Esophagus squamous epithelium (tissue), 5 donors: ENCODE results near the gene CHEK2. TPM values are rescaled to one million over a fixed set of nuclear protein-coding genes. Genes with fewer than 3 reads are reported as not detected.

Source experiments
- DNase-seq: peaks from one replicate; lab custom pipeline; 2025; lab: John Stamatoyannopoulos, UW
- H3K27ac ChIP-seq, 4 donors: fragments of 200-600 bp; sonication (generic); one replicate each; pipeline ENCODE4 v1.5.1; 2016 to 2019; ENCODE audit warnings: mild to moderate bottlenecking in 1 of 4
- H3K27me3 ChIP-seq, 4 donors: fragments of 200-600 bp; sonication (generic); 1 replicate in 3 of 4; 2 replicates in 1 of 4; pipeline versions ENCODE4 v1.5.1 to v1.6.0; 2017 to 2021; ENCODE audit warnings: antibody characterized with exemption in 1 of 4
- H3K36me3 ChIP-seq, 3 donors: fragments of 200-600 bp; sonication (generic); one replicate each; pipeline ENCODE4 v1.5.1; 2016 to 2019
- H3K4me1 ChIP-seq, 3 donors: fragments of 200-600 bp; sonication (generic); one replicate each; pipeline ENCODE4 v1.5.1; 2017 to 2019
- H3K4me3 ChIP-seq, 4 donors: fragments of 200-600 bp; sonication (generic); 1 replicate in 3 of 4; 2 replicates in 1 of 4; pipeline ENCODE4 v1.5.1; 2016 to 2019; ENCODE audit warnings: mild to moderate bottlenecking in 2 of 4, moderate library complexity in 1 of 4
- H3K9me3 ChIP-seq, 3 donors: fragments of 200-600 bp; sonication (generic); one replicate each; pipeline ENCODE4 v1.5.1; 2016 to 2019
- POLR2A ChIP-seq, 4 donors: fragments of 450-650 bp; IDR thresholded peaks; one replicate each; pipeline ENCODE4 v1.6.1; 2017; ENCODE audit warnings: antibody characterized with exemption in 4 of 4, mild to moderate bottlenecking in 4 of 4, moderate library complexity in 3 of 4
- WGBS, 2 donors: methylation state at CpG; one replicate each; pipeline ENCODE4 v1.1.5; 2018; 5-methylcytosine and 5-hydroxymethylcytosine counted together
- intact Hi-C: fragments of 100-400 bp; cut with DNase I; formaldehyde crosslinking; loops from one replicate; pipeline ENCODE4 v1.15.0; 2022
- total RNA-seq, 4 donors: library from RNA; depleted of rRNA; stranded (reverse); fragments of >200 nt; gene quantifications; one replicate each; pipeline ENCODE4 v1.1.0, GENCODE V29; 2016
- TF ChIP-seq, protein P1 (sequence below), 6 experiments: fragments of 450-650 bp in 4 of 6; fragments of 200-600 bp in 2 of 6; sonication (generic) in 2 of 6; IDR thresholded peaks; one replicate each; pipeline ENCODE4 v1.5.1; 2016 to 2019; ENCODE audit warnings: antibody characterized with exemption in 6 of 6, mild to moderate bottlenecking in 4 of 6, moderate library complexity in 4 of 6
- donor health status: DM: yes; HTN: yes; CAD: no.

Gene CHEK2
- total RNA-seq, 4 donors from 2014 or later, result 6.6 to 17.4 (median 11.2) TPM

DNA sequence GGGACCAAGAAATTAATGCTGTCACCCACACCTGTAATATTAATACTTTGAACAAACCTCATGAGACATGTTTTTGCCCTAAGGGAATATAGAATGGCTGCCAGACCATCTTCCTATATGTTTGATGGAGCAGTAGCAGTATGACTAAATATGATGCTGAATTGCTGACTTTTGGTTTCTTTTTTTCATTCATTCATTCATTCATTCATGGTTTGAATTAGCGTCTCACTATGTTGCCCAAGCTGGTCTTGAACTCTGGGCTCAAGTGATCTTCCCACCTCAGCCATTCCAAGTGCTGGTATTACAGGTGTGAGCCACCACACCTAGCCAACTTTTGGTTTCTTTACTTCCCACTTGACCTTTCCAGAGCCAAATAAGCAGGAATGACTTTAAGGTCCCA, 38.7 kb upstream of the CHEK2 start:
- no peaks in the 10 kb centered on the region for H3K9me3 ChIP-seq
- TF ChIP-seq, protein P1, sequence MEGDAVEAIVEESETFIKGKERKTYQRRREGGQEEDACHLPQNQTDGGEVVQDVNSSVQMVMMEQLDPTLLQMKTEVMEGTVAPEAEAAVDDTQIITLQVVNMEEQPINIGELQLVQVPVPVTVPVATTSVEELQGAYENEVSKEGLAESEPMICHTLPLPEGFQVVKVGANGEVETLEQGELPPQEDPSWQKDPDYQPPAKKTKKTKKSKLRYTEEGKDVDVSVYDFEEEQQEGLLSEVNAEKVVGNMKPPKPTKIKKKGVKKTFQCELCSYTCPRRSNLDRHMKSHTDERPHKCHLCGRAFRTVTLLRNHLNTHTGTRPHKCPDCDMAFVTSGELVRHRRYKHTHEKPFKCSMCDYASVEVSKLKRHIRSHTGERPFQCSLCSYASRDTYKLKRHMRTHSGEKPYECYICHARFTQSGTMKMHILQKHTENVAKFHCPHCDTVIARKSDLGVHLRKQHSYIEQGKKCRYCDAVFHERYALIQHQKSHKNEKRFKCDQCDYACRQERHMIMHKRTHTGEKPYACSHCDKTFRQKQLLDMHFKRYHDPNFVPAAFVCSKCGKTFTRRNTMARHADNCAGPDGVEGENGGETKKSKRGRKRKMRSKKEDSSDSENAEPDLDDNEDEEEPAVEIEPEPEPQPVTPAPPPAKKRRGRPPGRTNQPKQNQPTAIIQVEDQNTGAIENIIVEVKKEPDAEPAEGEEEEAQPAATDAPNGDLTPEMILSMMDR (IDR thresholded peaks at IDR 0.05), result no peak
- no peak for TF ChIP-seq POLR2A (IDR thresholded peaks at IDR 0.05)
- intact Hi-C loops, result no loop called here
- H3K27ac ChIP-seq, result no peak overlapping the region
- H3K27me3 ChIP-seq, result no peaks in the 10 kb centered on the region
- no peak for DNase-seq
- peaks cover 0 to 46% (median 4%) of the 10 kb centered on the region in 3 donors for H3K4me1 ChIP-seq
- WGBS, 2 donors, result 92 to 93% methylated on average over 1 of the region's 1 CpG
- peaks cover 2 to 88% (median 10%) of the 10 kb centered on the region in 3 donors for H3K36me3 ChIP-seq
- H3K4me3 ChIP-seq, result no peak overlapping the region

DNA sequence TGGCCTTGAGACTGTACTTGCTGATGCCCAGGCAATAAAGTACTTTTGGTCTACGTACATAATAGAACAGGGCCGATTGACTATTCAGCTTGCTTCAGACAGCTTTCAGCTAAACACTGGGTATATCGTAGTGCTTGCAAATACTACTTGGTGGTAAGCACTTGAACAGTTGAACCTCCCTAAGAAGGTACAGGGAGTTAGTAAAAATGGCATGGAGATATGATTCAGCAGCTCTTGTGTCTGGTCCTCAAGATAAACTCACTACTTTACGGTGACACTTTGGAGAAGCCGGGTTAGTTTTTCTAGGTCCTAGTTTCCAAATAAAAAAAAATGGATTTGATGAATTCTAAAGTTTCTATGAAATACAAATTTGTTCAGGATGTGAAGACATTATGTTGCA, 38.2 kb upstream of the CHEK2 start:
- H3K27ac ChIP-seq, result no peak overlapping the region
- peaks cover 0 to 88% (median 8%) of the 10 kb centered on the region in 3 donors for H3K36me3 ChIP-seq
- H3K4me1 ChIP-seq, result peaks cover 0 to 51% (median 4%) of the 10 kb centered on the region in 3 donors

DNA sequence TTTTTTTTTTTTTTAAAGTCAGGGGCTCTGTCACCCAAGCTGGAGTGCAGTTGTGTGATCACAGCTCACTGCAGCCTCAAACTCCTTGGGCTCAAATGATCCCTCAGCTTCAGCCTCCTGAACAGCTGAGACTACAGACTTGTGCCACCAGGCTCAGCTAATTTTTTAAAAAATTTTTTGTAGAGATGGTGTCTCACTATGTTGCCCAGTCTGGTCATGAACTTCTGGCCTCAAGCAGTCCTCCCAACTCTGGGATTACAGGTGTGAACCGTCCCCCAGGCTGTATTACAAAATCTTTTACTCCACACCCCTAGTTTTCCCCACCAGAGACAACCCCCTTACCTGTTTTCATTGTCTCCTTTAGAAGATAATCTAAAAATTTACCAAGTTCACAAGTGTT, 32.8 kb upstream of the CHEK2 start:
- Histone ChIP-seq H3K36me3 (peaks cover 0 to 43% (median 0%) of the 10 kb centered on the region in 3 donors), H3K27ac (no peak overlapping the region), H3K27me3 (no peaks in the 10 kb centered on the region), H3K4me1 (peaks cover 0 to 73% (median 16%) of the 10 kb centered on the region in 3 donors), H3K4me3 (peak overlapping the region in 2 of 4 donors; percentile 80 to 88), H3K9me3 (no peaks in the 10 kb centered on the region)
- intact Hi-C loops, result no loop called here
- DNase-seq, result no peak
- WGBS, 2 donors, result 67 to 71% methylated on average over 1 of the region's 1 CpG
- TF ChIP-seq POLR2A (IDR thresholded peaks at IDR 0.05), result no peak
- TF ChIP-seq, protein P1 (IDR thresholded peaks at IDR 0.05), result no peak

More for the DNA sequence above, 38.2 kb upstream of the CHEK2 start:
- H3K27me3 ChIP-seq, result no peaks in the 10 kb centered on the region
- 88 to 90% methylated on average over 5 of the region's 5 CpGs for WGBS, 2 donors
- no peak overlapping the region for H3K4me3 ChIP-seq
- no peaks in the 10 kb centered on the region for H3K9me3 ChIP-seq
- no peak for DNase-seq
- no peak for TF ChIP-seq POLR2A (IDR thresholded peaks at IDR 0.05)
- TF ChIP-seq, protein P1 (IDR thresholded peaks at IDR 0.05), result no peak
- intact Hi-C loops, result no loop called here

DNA sequence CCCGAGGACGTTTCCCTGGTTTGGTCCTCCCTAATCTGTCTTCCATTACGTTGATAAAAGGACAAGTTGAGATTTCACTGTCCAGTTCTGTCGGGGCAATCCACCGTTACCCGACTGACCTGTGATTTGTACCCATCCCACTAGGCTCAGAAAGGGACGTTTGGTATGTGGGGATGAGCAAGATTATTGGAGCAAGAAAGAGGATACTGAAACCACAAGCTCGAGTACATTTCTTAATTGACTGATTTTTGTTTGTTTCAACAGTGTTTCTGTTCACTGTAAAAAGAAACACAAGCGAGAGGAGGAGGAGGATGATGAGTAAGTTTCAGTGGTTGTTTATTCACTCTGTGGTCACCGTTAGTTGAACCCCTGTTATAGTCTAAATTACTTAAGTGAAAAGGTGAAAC, 31.8 kb upstream of the CHEK2 start:
- intact Hi-C loops, result no loop called here
- peaks cover 0 to 41% (median 0%) of the 10 kb centered on the region in 3 donors for H3K36me3 ChIP-seq
- H3K4me3 ChIP-seq, result peak overlapping the region; percentile 80 to 97 (median 92)
- WGBS, 2 donors, result 0 to 1% methylated on average over 10 of the region's 10 CpGs
- H3K9me3 ChIP-seq, result no peaks in the 10 kb centered on the region
- H3K4me1 ChIP-seq, result peaks cover 0 to 64% (median 11%) of the 10 kb centered on the region in 3 donors
- H3K27me3 ChIP-seq, result no peaks in the 10 kb centered on the region
- DNase-seq, result no peak
- TF ChIP-seq, protein P1 (IDR thresholded peaks at IDR 0.05), result no peak
- TF ChIP-seq POLR2A (IDR thresholded peaks at IDR 0.05), result no peak
- peak overlapping the region; percentile 95 to 99 (median 98) for H3K27ac ChIP-seq

DNA sequence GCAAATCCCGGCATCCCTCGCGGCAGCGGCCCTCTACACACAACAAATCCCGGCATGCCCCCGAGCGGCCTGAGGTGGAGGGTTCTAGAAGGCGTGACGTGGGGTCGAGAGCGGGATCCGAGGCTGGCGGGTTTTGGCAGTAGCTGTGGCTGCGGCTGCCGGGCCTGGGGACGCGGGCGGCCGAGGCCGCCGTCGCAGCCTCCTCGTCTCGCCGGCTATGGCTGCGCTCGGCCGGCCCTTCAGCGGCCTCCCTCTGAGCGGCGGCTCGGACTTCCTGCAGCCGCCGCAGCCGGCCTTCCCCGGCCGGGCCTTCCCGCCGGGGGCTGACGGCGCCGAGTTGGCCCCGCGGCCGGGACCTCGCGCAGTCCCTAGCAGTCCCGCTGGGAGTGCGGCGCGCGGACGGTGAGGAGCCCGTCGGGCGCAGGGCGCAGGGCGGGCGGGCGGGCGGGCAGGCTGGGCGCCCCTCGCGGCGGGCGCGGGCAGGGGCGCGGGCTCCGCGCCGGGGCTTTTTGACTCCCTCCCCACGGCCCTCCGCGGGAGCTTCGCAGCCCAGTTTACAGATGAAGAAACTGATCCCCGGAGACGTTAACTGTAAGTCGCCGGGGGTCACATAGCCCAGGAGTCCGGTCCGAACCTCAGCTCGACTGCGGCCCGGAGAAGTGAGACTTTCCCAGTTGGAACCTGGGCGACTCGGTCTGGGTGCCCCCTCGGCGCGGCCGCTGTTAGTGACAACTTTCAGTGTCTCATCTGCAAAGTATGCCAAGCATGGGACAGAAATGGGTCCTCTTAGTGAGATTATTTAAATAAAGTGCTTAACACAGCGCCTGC, 31.2 kb upstream of the CHEK2 start, which contains the start of gene CCDC117:
TSS of gene CCDC117 (plus strand) at position 63 of the 828 bp plus-strand sequence. CDS start at position 218, 155 bp downstream.
- Histone ChIP-seq H3K4me1 (peaks cover 0 to 58% (median 11%) of the 10 kb centered on the region in 3 donors), H3K27me3 (no peaks in the 10 kb centered on the region), H3K9me3 (no peaks in the 10 kb centered on the region), H3K36me3 (peaks cover 0 to 35% (median 0%) of the 10 kb centered on the region in 3 donors), H3K4me3 (peak within 1 kb of the TSS; percentile 80 to 97 (median 92)), H3K27ac (peak within 1 kb of the TSS; percentile 95 to 99 (median 98))
- 0% methylated on average over 1 to 5 of the region's 92 CpGs for WGBS, 2 donors
- DNase-seq, result peak; percentile 88
- intact Hi-C loops, result no loop called here
- TF ChIP-seq, protein P1 (IDR thresholded peaks at IDR 0.05), result peak in 4 of 6 experiments; percentile 6 to 32 (median 26)
- peak in 3 of 4 donors; percentile 46 to 83 (median 66) for TF ChIP-seq POLR2A (IDR thresholded peaks at IDR 0.05)
